Measurements from ENCODE around the gene YEATS2.
"Not testable (repeated sequence)": the region's sequence is repeated elsewhere in the genome, so short reads cannot be mapped to it uniquely, and the experiment has no call there.

YEATS2 gene

GRCh38 chr3:183779896-183780465, 82.4 kb downstream of the YEATS2 start:
- no peak for DNase-seq

DNA sequence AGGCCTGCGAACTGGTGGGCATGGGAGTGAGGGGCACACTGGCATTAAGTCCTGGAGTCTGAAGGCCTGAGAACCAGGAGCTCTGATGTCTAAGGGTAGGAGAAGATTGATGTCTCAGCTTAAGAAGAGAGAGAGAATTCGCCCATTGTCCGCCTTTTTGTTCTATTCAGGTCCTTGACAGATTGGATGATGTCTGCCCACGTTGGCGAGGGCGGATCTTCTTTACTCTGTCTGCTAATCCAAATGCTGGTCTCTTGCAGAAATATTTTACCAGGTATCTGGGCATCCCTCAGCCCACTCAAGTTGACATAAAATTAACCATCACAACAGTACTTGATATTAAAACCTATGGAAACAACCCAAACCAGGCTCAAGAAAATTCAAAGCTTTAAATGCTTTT, 83.6 kb downstream of the YEATS2 start:
- DNase-seq = no peak

- DNase-seq = no peak
Observed at GRCh38 chr3:183782576-183783276, 85.1 kb downstream of the YEATS2 start.

DNA sequence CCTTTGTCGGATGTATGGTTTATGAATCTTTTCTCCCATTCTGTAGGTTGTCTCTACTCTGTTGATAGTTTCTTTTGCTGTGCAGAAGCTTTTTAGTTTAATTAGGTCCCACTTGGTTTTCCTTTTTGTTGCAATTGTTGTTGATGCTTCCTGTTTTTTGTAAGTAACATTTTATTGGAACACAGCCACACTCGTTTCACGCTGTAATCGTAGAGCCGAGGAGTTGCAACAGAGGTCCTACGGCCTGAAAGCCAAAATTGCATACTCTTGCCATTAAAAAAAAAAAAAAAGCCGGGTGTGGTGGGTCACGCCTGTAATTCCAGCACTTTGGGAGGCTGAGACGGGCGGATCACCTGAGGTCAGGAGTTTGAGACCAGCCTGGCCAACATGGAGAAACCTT, 86.9 kb downstream of the YEATS2 start:
- DNase-seq = not testable (repeated sequence)

DNA sequence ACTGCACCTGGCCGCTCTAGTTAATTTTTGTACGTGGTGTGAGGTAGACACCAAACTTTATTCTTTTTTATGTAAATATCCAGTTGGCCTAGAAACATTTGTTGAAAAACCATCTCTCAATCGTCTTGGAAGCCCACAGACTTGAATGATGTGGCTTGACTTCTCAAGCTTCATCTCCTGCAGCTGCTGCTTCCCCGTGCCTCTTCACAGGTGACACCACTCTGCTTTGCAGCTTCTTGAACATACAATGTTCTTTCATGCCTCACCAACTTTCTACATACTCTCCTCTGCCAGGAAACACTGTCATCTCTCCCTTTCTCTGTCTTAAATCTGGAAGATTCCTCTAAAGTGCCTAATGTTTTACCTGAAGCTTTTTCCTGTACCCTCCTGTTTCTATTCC, 92.2 kb downstream of the YEATS2 start:
- DNase-seq = no peak

- no peak for DNase-seq
Observed at GRCh38 chr3:183790700-183791099, 93.1 kb downstream of the YEATS2 start.

DNA sequence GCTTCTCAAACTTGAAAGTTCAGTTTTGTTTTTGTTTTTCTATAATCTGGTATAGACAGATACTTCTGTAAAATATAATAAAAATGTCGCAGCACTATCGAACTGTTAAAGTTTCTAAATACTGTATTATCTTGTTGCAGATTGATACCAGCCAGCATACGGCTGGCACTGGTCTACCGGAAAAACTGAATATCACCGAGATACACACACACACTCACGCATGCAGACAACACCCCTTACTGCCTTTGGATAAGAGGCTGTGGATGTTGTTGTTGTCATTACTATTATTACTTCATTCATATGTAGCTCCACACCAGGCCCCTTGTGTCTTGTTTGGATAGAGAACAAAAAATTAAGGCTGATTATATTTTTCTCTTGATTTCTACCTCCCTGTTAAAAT, 95.4 kb downstream of the YEATS2 start:
- DNase-seq = no peak

DNA sequence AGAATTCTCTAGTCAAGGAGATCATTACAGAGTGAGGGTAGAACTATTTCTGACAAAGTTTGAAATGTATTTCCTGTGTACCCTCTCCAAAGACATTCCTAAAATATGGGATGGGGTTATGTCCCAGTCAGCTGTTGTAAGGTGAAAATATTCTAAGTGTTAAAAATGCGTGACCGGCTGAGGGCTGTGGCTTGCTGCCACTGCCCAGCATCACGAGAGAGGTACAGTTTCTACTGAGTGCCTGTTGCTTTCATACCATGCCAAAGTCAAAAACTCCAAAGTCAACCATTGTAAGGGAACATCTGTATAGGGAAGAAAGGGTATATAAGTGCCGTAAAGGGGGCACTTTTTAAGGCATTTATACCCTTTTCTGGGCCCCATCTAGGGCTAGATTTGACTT, 96.9 kb downstream of the YEATS2 start:
- no peak for DNase-seq

DNA sequence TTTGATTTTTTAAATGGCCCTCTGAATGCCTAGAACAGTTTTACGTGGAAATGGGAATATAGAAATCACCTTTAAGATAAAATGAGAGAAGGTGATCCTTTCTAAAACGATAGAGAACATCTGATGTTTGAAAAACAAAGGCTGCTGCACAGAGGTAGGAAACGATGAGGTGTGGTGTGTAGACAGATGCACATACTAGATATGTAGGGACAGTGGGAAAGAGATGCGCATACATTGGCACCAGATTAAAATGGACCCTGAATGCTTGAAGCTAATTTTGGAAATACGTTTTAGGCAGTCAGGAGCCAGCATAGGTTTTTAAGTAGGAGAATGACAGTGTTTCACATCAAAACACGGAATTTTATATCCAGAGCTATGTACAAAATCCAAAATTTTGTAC, 98.8 kb downstream of the YEATS2 start:
- DNase-seq = no peak

- DNase-seq = no peak
Observed at GRCh38 chr3:183797996-183798395, 100.4 kb downstream of the YEATS2 start.

DNA sequence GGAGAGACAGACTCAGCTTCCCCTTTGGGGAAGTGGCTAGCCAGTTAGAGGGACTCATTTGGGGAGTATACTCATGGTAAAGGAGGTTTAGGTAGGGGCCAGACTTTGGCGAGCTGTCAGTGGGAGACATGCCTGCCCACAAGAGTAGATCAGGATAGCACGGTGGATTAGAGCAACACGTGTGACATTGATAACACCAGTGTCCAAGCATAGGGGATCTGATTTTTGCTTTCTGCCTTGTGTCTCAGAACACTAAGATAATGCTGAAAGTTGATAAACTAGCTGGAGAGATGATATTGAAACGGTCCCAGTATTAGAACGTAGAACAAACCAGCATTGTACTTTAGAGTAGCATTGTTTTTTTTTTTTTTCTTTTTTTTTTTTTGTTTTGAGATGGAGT, 101.9 kb downstream of the YEATS2 start:
- no peak for DNase-seq

GRCh38 chr3:183800243-183800863, 102.8 kb downstream of the YEATS2 start:
- DNase-seq = no peak

GRCh38 chr3:183801601-183802000, 104.0 kb downstream of the YEATS2 start:
- DNase-seq = no peak

DNA sequence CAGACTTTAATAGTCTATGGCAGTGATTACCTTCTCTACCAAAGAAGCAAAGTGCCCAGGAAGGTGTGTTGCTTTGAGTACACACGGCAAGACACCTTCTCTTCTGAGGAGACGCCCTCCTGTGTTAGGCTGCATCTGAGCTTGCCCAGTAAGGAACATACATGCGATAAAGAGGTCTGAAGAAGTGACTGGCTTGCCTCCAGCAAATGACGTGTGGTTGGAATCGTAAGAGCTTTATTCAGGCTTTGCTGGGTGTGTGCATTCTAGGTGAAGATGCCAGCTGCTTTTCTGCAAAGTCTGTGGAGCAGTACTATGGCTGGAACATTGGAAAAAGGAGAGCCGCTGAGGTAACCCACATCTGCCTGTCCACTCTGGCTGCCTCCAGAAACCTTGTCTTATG, 105.4 kb downstream of the YEATS2 start:
- no peak for DNase-seq

DNA sequence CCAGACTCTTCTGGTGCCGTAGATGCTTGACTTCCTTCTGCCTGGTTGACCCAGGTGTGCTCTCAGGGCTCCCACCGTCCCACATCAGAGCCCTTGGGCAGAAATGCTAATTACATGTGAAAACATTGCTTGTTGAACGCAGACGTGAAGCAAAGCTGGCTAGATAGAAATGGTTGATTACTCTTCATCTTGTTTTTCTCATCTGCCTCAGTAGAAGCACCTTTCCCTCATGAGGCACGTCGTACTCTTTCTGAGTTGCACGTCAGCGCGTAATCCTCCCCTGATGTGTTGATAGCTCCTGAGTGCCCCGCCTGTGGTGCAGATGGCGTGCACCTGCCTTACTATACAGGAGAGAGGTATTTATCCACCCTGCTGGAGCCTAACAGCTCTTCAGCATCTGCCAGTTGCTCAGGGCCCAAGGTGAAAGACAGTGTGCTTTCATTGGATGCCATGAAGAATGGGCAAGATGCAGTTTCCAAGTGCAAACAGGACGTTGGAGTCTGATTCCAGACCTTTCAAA, 109.7 kb downstream of the YEATS2 start:
- no peak for DNase-seq

DNA sequence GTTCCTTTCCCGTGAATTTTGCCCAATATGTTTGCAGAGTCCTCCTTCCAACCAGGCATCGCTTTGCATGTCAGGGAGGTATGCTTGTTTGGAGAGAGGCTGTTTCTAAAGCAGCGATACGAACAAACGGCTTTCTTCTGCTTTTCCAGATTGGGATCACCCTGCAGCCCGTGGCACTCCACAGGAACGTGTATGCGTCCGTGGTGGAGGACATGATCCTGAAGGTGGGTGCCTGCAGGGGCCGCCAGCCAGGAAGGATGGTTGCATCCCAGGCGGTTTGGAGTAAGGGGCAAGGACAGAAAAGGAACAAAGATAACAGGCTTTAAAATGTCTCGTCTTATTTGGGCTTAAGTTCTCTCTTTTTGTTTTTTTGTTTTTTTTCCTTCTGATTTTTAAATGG, 110.3 kb downstream of the YEATS2 start:
- DNase-seq = no peak

DNA sequence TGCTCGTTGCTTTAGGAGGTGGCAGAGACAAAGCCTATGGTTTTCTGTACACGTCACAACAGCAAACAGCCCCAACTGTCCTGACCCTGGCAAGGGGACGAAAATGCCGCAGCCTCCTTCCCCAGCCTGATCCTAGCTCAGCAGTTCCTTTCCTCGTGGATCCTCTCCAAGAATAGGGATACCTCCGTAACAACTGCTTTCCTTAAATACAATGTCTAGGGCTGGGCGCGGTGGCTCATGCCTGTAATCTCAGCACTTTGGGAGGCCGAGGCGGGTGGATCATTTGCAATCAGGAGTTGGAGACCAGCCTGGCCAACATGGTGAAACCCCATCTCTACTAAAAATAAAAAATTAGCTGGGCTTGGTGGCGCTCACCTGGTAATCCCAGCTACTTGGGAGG, 110.8 kb downstream of the YEATS2 start:
- no peak for DNase-seq

DNA sequence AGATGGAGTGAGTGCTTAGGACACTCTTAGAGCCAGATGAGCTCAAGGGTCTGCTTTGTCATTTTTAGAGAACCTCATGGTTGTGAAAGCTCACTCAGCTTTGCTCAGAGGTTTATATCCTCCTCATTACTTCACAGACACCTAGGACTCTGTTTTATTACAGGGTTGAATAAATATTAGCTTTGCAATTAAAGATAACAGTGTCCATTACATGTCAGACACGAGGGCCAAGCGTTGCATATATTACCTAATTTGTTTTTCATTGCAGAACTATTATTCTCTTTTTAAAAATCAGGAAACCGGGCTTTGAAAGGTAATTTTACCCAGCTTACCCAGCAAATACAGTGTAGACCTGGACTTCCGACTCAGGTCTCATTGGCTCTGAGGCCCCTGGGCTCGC, 111.7 kb downstream of the YEATS2 start:
- DNase-seq = no peak

GRCh38 chr3:183810643-183811594, 113.3 kb downstream of the YEATS2 start:
- DNase-seq = no peak

DNA sequence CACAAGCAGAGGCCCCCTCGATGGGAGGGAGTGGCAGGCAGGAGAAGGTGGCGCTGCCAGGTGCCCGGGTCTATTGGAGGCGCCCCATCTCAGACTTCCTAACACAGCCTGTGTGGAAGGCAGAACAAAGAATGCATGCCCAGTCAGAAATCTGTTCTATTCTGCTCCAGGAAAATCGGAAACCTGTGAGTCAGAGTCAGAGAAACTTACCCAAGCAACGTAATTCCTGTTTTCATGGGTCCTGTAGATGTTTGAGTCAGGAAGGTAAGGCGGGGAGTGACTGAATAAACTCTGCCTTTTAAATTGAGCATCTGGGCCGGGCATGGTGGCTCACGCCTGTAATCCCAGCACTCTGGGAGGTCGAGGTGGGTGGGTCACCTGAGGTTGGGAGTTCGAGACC, 114.0 kb downstream of the YEATS2 start:
- no peak for DNase-seq

DNA sequence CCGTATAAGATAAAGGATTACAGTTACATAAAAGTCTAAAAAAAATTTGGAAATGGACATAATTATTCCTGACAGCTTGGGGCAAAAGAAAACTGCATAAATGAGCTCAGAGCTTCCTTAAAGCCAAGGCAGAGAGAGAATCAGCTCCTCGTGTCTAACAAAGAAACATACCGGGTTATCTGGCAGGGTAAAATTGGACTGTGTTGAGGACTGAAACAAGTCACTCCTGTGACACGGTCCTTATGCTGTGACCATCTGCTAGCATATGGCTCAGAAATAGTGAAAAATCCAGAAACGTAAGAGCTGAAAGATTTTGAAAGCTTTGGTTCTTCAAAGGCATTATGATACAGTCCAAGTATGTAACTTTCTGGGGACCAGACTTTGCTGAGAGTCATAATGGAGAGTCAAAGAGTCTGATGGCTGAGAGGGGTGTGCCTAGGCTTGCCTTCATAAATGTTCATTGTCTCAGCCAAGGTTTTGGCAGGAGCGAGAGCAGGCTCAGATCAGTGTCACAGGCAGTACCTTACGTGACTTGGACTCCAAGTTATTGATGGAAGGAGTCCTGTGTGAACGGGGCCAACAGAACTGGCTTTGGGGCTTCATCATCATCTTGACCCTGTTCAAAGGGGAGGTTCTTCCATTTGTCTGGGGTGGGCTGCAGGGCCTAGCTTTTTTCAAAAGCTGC, 115.3 kb downstream of the YEATS2 start:
- DNase-seq = no peak

DNA sequence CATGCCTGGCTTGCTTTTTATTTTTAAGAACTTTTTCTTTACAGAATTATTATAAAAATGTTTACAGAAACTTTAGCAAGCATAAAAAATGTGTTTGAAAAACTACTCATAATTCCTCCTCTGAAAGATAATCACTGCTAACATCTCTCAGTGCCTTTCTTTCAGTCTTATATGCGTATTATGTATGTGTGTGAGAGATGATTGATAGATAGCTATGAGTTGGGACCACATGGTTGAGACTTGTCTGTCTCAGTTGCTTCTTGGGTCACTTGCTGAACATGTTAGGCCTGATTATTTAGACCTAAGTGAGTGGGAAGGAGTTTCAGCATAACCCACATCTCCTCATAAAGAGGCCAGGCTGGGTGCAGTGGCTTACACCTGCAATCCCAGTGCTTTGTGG, 116.6 kb downstream of the YEATS2 start:
- DNase-seq = no peak

GRCh38 chr3:183815563-183815940, 118.0 kb downstream of the YEATS2 start:
- DNase-seq = no peak
